ENCODE data around the gene PRRC2A. TPM values are rescaled to one million over a fixed set of nuclear protein-coding genes. Genes with fewer than 3 reads are reported as not detected.
A peak's percentile ranks its signal among the peaks of the same experiment; 100 is the strongest.

Gene PRRC2A
- total RNA-seq, 1 donor from 2014 or later: 303 TPM

DNA sequence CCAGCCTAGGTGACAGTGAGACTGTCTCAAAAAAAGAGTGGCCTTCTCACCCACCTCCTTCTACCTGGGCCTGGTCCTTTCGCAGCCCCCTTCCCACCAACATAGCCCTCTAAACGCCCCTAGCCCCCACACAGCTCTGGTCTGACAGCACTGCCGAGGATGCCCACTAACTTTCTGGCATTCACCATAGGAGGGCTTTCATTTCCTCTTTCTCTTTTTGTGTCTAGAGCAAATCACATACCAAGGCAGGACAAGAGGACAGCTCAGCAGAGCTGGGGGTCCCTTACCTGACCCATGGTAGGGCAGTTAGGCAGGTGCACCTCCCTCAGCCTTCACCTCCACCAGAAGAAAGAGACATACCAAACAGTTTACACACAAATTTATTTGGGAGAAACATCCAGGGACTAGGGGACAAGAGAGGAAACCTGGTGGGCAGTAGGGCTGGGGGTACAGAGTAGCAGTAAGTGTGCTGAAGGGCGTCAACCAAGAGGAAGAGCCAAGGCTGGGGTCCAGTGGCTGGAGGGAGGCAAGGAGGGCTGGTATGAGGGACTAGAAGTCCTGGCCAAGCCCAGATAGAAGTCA lies 55.9 kb downstream of the PRRC2A start:
- Mint-ChIP-seq H3K27ac (ENCODE audit: unreplicated experiment) (no peak overlapping the region), H3K27me3 (ENCODE audit: unreplicated experiment) (peaks cover 11% of the 10 kb centered on the region), H3K9me3 (ENCODE audit: unreplicated experiment) (peaks cover 15% of the 10 kb centered on the region), H3K4me1 (ENCODE audit: low read depth, unreplicated experiment) (peaks cover 9% of the 10 kb centered on the region), H3K36me3 (ENCODE audit: unreplicated experiment) (no peaks in the 10 kb centered on the region), H3K4me3 (ENCODE audit: unreplicated experiment) (no peak overlapping the region)
- DNase-seq: no peak
- TF ChIP-seq, protein P1, sequence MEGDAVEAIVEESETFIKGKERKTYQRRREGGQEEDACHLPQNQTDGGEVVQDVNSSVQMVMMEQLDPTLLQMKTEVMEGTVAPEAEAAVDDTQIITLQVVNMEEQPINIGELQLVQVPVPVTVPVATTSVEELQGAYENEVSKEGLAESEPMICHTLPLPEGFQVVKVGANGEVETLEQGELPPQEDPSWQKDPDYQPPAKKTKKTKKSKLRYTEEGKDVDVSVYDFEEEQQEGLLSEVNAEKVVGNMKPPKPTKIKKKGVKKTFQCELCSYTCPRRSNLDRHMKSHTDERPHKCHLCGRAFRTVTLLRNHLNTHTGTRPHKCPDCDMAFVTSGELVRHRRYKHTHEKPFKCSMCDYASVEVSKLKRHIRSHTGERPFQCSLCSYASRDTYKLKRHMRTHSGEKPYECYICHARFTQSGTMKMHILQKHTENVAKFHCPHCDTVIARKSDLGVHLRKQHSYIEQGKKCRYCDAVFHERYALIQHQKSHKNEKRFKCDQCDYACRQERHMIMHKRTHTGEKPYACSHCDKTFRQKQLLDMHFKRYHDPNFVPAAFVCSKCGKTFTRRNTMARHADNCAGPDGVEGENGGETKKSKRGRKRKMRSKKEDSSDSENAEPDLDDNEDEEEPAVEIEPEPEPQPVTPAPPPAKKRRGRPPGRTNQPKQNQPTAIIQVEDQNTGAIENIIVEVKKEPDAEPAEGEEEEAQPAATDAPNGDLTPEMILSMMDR (IDR thresholded peaks at IDR 0.05; ENCODE audit: partially characterized antibody, unreplicated experiment): no peak

- TF ChIP-seq, protein P1 (IDR thresholded peaks at IDR 0.05; ENCODE audit: partially characterized antibody, unreplicated experiment): no peak
- no peak for DNase-seq
- H3K27ac Mint-ChIP-seq (ENCODE audit: unreplicated experiment): no peak overlapping the region
- H3K9me3 Mint-ChIP-seq (ENCODE audit: unreplicated experiment): peaks cover 15% of the 10 kb centered on the region
- no peak overlapping the region for H3K4me3 Mint-ChIP-seq (ENCODE audit: unreplicated experiment)
- H3K4me1 Mint-ChIP-seq (ENCODE audit: low read depth, unreplicated experiment): peaks cover 9% of the 10 kb centered on the region
- H3K36me3 Mint-ChIP-seq (ENCODE audit: unreplicated experiment): no peaks in the 10 kb centered on the region
- peaks cover 11% of the 10 kb centered on the region for H3K27me3 Mint-ChIP-seq (ENCODE audit: unreplicated experiment)
These were observed 56.4 kb downstream of the PRRC2A start for GRCh38 chr6:31676904-31677303.

GRCh38 chr6:31677955-31678354 lies 57.4 kb downstream of the PRRC2A start:
- peaks cover 9% of the 10 kb centered on the region for H3K4me1 Mint-ChIP-seq (ENCODE audit: low read depth, unreplicated experiment)
- H3K27ac Mint-ChIP-seq (ENCODE audit: unreplicated experiment): peak overlapping the region; percentile 10
- H3K4me3 Mint-ChIP-seq (ENCODE audit: unreplicated experiment): no peak overlapping the region
- DNase-seq: no peak
- peaks cover 15% of the 10 kb centered on the region for H3K9me3 Mint-ChIP-seq (ENCODE audit: unreplicated experiment)
- TF ChIP-seq, protein P1 (IDR thresholded peaks at IDR 0.05; ENCODE audit: partially characterized antibody, unreplicated experiment): no peak
- peaks cover 12% of the 10 kb centered on the region for H3K27me3 Mint-ChIP-seq (ENCODE audit: unreplicated experiment)
- H3K36me3 Mint-ChIP-seq (ENCODE audit: unreplicated experiment): no peaks in the 10 kb centered on the region

GRCh38 chr6:31680226-31681134 lies 60.0 kb downstream of the PRRC2A start, which contains the start of gene LY6G5C:
LY6G5C (minus strand) TSS chr6:31681067; CDS start chr6:31680373, 694 bp downstream.
- TF ChIP-seq, protein P1 (IDR thresholded peaks at IDR 0.05; ENCODE audit: partially characterized antibody, unreplicated experiment): peak; percentile 45
- DNase-seq: peak; percentile 81
- Mint-ChIP-seq H3K9me3 (ENCODE audit: unreplicated experiment) (peaks cover 17% of the 10 kb centered on the region), H3K27me3 (ENCODE audit: unreplicated experiment) (peaks cover 12% of the 10 kb centered on the region), H3K4me3 (ENCODE audit: unreplicated experiment) (peak within 1 kb of the TSS; percentile 89), H3K4me1 (ENCODE audit: low read depth, unreplicated experiment) (peaks cover 12% of the 10 kb centered on the region), H3K36me3 (ENCODE audit: unreplicated experiment) (no peaks in the 10 kb centered on the region), H3K27ac (ENCODE audit: unreplicated experiment) (peak within 1 kb of the TSS; percentile 77)

Data from glutamatergic neuron (in vitro differentiated cells).